Measurements from ENCODE around the gene LIAS.
"Not testable (repeated sequence)": the region's sequence is repeated elsewhere in the genome, so short reads cannot be mapped to it uniquely, and the experiment has no call there.

Gene LIAS

GRCh38 chr4:39502019-39502663 is 43.3 kb downstream of the LIAS start:
- peak; percentile 81 for DNase-seq

- DNase-seq = peak; percentile 49
Measured at GRCh38 chr4:39502664-39503035, 43.8 kb downstream of the LIAS start.

- DNase-seq = no peak
Measured at GRCh38 chr4:39504538-39504937, 45.7 kb downstream of the LIAS start.

- DNase-seq = no peak
Measured at GRCh38 chr4:39505581-39505980, 46.7 kb downstream of the LIAS start.

GRCh38 chr4:39510348-39510929 is 51.6 kb downstream of the LIAS start:
- DNase-seq = no peak

- not testable (repeated sequence) for DNase-seq
Measured at GRCh38 chr4:39514266-39514665, 55.4 kb downstream of the LIAS start.

GRCh38 chr4:39514888-39515401 is 56.1 kb downstream of the LIAS start:
- DNase-seq = no peak

- DNase-seq = not testable (repeated sequence)
Measured at GRCh38 chr4:39515669-39516401, 57.0 kb downstream of the LIAS start.

- no peak for DNase-seq
Measured at GRCh38 chr4:39516407-39516966, 57.6 kb downstream of the LIAS start.

GRCh38 chr4:39518484-39518883 is 59.6 kb downstream of the LIAS start:
- no peak for DNase-seq

GRCh38 chr4:39521253-39521919 is 62.5 kb downstream of the LIAS start:
- DNase-seq = peak; percentile 77

- no peak for DNase-seq
Measured at GRCh38 chr4:39522068-39522467, 63.2 kb downstream of the LIAS start.

- DNase-seq = peak; percentile 30
Measured at GRCh38 chr4:39524161-39524957, 65.5 kb downstream of the LIAS start.

- no peak for DNase-seq
Measured at GRCh38 chr4:39525822-39526690, 67.2 kb downstream of the LIAS start.

GRCh38 chr4:39526765-39527295 is 68.0 kb downstream of the LIAS start:
- no peak for DNase-seq

- peak; percentile 99 for DNase-seq
Measured at GRCh38 chr4:39527296-39528060, 68.6 kb downstream of the LIAS start, which contains the start of gene UGDH. Gene UGDH (minus strand): TSS chr4:39527439. CDS start chr4:39521512, 5,927 bp downstream.

- peak; percentile 92 for DNase-seq
Measured at GRCh38 chr4:39528061-39528465, 69.2 kb downstream of the LIAS start.

All from EL (cell line).